Osteocyte (in vitro differentiated cells): ENCODE data around the gene C2CD4C. TPM values are rescaled to one million over a fixed set of nuclear protein-coding genes. Genes with fewer than 3 reads are reported as not detected.

Experiments used
- DNase-seq: peaks from one replicate; pipeline ENCODE4 v3.0.0; 2021; ENCODE audit warnings: mixed read lengths; ENCODE audit not compliant: unreplicated experiment; ENCODE audit errors: extremely low spot score
- H3K27ac Mint-ChIP-seq: one replicate; pipeline ENCODE4 v1.8.0; 2021; ENCODE audit warnings: mild to moderate bottlenecking, mixed read lengths; ENCODE audit not compliant: unreplicated experiment
- H3K27me3 Mint-ChIP-seq: one replicate; pipeline ENCODE4 v1.8.0; 2021; ENCODE audit warnings: mixed read lengths; ENCODE audit not compliant: unreplicated experiment
- H3K36me3 Mint-ChIP-seq: one replicate; pipeline ENCODE4 v1.8.0; 2021; ENCODE audit warnings: mixed read lengths; ENCODE audit not compliant: unreplicated experiment
- H3K4me1 Mint-ChIP-seq: one replicate; pipeline ENCODE4 v1.8.0; 2021; ENCODE audit warnings: mixed read lengths; ENCODE audit not compliant: unreplicated experiment
- H3K4me3 Mint-ChIP-seq: one replicate; pipeline ENCODE4 v1.8.0; 2021; ENCODE audit warnings: mild to moderate bottlenecking, moderate library complexity, mixed read lengths; ENCODE audit not compliant: unreplicated experiment
- H3K9me3 Mint-ChIP-seq: one replicate; pipeline ENCODE4 v1.8.0; 2021; ENCODE audit warnings: mixed read lengths; ENCODE audit not compliant: unreplicated experiment
- CTCF ChIP-seq: fragments of 200-600 bp; sonication (generic); IDR thresholded peaks from 2 replicates; pipeline ENCODE4 v1.5.0; 2021; ENCODE audit warnings: antibody characterized with exemption, mild to moderate bottlenecking, moderate library complexity
- total RNA-seq: library from RNA; stranded (reverse); gene quantifications from 2 replicates; pipeline ENCODE4 v1.2.1, GENCODE V29; 2021

C2CD4C gene
- total RNA-seq, 1 donor from 2014 or later: 1.2 TPM

- Mint-ChIP-seq H3K36me3 (no peaks in the 10 kb centered on the region), H3K27me3 (peaks cover 10% of the 10 kb centered on the region), H3K4me1 (peaks cover 2% of the 10 kb centered on the region), H3K4me3 (no peak overlapping the region), H3K9me3 (no peaks in the 10 kb centered on the region), H3K27ac (no peak overlapping the region)
- DNase-seq: no peak
- no peak for TF ChIP-seq CTCF
Measured at GRCh38 chr19:378706-379105, 30.2 kb downstream of the C2CD4C start.

GRCh38 chr19:377801-378581 lies 31.0 kb downstream of the C2CD4C start:
- TF ChIP-seq CTCF: no peak
- Mint-ChIP-seq H3K27ac (no peak overlapping the region), H3K4me3 (no peak overlapping the region), H3K9me3 (no peaks in the 10 kb centered on the region), H3K27me3 (peaks cover 7% of the 10 kb centered on the region), H3K36me3 (no peaks in the 10 kb centered on the region), H3K4me1 (peaks cover 2% of the 10 kb centered on the region)
- no peak for DNase-seq

GRCh38 chr19:376111-376470 lies 32.9 kb downstream of the C2CD4C start:
- DNase-seq: no peak
- no peak overlapping the region for H3K27ac Mint-ChIP-seq
- no peaks in the 10 kb centered on the region for H3K36me3 Mint-ChIP-seq

GRCh38 chr19:375395-376110 lies 33.4 kb downstream of the C2CD4C start:
- Mint-ChIP-seq H3K4me3 (no peak overlapping the region), H3K27me3 (peaks cover 23% of the 10 kb centered on the region), H3K36me3 (no peaks in the 10 kb centered on the region), H3K27ac (no peak overlapping the region), H3K4me1 (peaks cover 4% of the 10 kb centered on the region), H3K9me3 (no peaks in the 10 kb centered on the region)
- peak; percentile 81 for DNase-seq
- TF ChIP-seq CTCF: no peak

More at GRCh38 chr19:376111-376470, 32.9 kb downstream of the C2CD4C start:
- Mint-ChIP-seq H3K27me3 (peaks cover 21% of the 10 kb centered on the region), H3K4me3 (no peak overlapping the region), H3K9me3 (no peaks in the 10 kb centered on the region), H3K4me1 (peaks cover 4% of the 10 kb centered on the region)
- TF ChIP-seq CTCF: no peak

- Mint-ChIP-seq H3K36me3 (no peaks in the 10 kb centered on the region), H3K4me1 (peaks cover 4% of the 10 kb centered on the region), H3K4me3 (no peak overlapping the region), H3K27ac (no peak overlapping the region), H3K9me3 (no peaks in the 10 kb centered on the region), H3K27me3 (peaks cover 23% of the 10 kb centered on the region)
- DNase-seq: peak; percentile 77
- TF ChIP-seq CTCF: no peak
Measured at GRCh38 chr19:374886-375235, 34.1 kb downstream of the C2CD4C start.
